Parietal lobe (tissue), 2 donors: ENCODE measurements around the gene MAL. TPM values are rescaled to one million over a fixed set of nuclear protein-coding genes. Genes with fewer than 3 reads are reported as not detected.

Experiments used
- small RNA-seq: library from RNA; depleted of rRNA; stranded (forward); fragments of <200 nt; gene quantifications from one replicate; pipeline ENCODE3, GENCODE V24; 2014; ENCODE audit warnings: low replicate concordance
- total RNA-seq: library from RNA; depleted of rRNA; stranded (reverse); fragments of >200 nt; gene quantifications from one replicate; pipeline ENCODE4 v1.2.3, GENCODE V29; 2014

The MAL gene
- not detected for total RNA-seq

GRCh38 chr2:95025406-95026319 is at the start of gene MAL:
Gene MAL, plus strand, starts transcription at chr2:95025708. Its CDS starts 85 bp downstream, at chr2:95025793.

Small RNAs within 50 kb of the gene (small RNA-seq; reads per million reads assigned to genes)
- not detected for gene RN7SL575P

Other genes starting within 250 kb of the MAL start
- not detected for gene TEKT4, start 154.3 kb upstream of the MAL start, total RNA-seq
- 71.4 TPM for gene MRPS5, start 96.1 kb downstream of the MAL start, total RNA-seq
- 57.6 TPM for gene ZNF514, start 134.1 kb downstream of the MAL start, total RNA-seq
- 9.7 TPM for gene ZNF2, start 140.1 kb downstream of the MAL start, total RNA-seq
- gene ZNF892, start 181.8 kb downstream of the MAL start, total RNA-seq: 62.3 TPM
- gene PROM2, start 248.7 kb downstream of the MAL start, total RNA-seq: 9.4 TPM